Activated CD4-positive, alpha-beta T cell treated with anti-CD3 and anti-CD28 coated beads, Interleukin-2, amount 50 U/mL, for 1 hour (primary cell): ENCODE measurements around the gene CDHR1.
"Not testable (repeated sequence)": the region's sequence is repeated elsewhere in the genome, so short reads cannot be mapped to it uniquely, and the experiment has no call there.

Experiments used
- DNase-seq: peaks from one replicate; pipeline ENCODE4 v3.0.0-alpha.2; 2020

Gene CDHR1

GRCh38 chr10:84175436-84175835 lies 18.9 kb upstream of the CDHR1 start:
- no peak for DNase-seq

- DNase-seq, result no peak
Measured at GRCh38 chr10:84176351-84176750, 18.0 kb upstream of the CDHR1 start.

- no peak for DNase-seq
Measured at GRCh38 chr10:84176836-84177474, 17.4 kb upstream of the CDHR1 start.

- DNase-seq, result no peak
Measured at GRCh38 chr10:84177541-84178141, 16.7 kb upstream of the CDHR1 start.

- DNase-seq, result no peak
Measured at GRCh38 chr10:84178160-84178609, 16.2 kb upstream of the CDHR1 start.

DNA sequence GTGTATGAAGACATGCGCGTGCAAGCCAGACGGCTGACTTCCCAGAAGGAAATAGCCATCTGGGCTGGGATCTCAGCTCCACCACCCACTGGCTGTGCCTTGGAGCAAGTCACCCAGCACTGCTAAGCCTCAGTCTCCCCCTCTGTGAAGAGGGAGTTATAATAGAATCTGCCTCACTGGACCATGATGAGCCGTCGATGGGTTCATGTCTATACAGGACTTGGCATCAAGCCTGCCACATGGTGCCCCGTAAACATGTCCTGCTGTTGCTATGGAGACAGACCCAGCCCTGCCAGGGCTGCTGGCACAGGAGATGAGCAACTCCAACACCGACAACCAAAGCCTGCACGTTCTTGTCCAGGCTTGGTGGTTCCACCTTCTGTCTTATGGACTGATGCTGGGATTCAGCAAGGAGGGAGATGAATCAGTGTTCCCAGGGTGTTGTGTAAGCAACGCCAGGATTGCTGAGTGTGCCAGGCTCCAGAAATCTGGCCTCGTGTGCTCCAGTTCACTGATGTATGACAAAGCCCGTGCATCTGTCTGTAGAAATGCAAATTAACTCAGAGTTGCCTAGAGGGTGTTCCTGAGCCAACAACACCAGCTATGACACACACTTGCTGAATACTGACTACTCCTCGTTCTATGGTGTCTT lies 15.2 kb upstream of the CDHR1 start:
- DNase-seq, result no peak

DNA sequence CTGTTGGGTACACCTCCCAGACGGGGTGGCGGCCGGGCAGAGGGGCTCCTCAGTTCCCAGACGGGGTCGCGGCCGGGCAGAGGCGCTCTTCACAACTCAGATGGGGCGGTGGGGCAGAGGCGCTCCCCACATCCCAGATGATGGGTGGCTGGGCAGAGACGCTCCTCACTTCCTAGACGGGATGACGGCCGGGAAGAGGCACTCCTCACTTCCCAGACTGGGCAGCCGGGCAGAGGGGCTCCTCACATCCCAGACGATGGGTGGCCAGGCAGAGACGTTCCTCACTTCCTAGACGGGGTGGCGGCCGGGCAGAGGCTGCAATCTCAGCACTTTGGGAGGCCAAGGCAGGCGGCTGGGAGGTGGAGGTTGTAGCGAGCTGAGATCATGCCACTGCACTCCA lies 14.0 kb upstream of the CDHR1 start:
- DNase-seq, result not testable (repeated sequence)

GRCh38 chr10:84181631-84182030 lies 12.7 kb upstream of the CDHR1 start:
- DNase-seq, result no peak

GRCh38 chr10:84184517-84184916 lies 9.8 kb upstream of the CDHR1 start:
- no peak for DNase-seq

GRCh38 chr10:84185526-84186175 lies 8.7 kb upstream of the CDHR1 start:
- no peak for DNase-seq

DNA sequence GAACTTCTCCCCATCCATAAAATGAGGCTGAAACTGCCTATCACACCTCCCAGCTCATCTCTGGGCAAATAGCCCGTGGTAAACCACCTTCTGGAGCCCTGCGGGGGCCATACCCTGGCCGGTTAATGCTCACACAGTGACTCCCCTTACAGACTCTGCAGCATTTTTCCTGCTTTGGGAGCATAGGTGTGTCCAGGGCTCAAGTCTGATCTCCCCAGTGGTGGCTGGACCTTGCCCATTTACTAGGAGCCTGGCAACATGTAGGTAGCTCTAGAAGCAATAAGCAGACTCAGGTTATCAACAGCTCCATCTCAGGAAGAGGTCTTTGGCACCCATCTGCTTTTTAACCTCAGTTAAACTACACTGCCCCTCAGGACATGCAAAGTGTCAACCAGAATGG lies 5.5 kb upstream of the CDHR1 start:
- DNase-seq, result no peak

DNA sequence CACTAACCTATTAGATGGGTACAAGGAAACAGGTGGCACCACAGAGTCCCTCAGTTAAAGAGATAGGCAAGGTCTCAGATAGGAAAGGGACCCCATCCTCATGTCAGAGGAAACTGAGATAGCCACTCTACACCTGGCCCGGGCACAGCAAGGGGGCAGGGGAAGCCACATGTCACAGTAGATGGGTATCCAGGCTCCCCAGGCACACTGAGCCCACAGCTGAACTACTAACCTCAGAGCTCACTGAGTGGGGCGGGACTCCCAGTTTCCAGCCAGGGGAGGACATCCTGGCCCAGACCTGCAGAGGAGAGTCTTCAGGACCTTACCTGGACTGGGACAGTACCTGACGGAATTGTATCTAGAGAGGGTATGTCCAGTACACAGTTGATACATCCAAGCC lies 3.7 kb upstream of the CDHR1 start:
- no peak for DNase-seq

GRCh38 chr10:84191106-84191505 lies 3.2 kb upstream of the CDHR1 start:
- DNase-seq, result no peak

- DNase-seq, result no peak
Measured at GRCh38 chr10:84193327-84193726, 1.0 kb upstream of the CDHR1 start.

DNA sequence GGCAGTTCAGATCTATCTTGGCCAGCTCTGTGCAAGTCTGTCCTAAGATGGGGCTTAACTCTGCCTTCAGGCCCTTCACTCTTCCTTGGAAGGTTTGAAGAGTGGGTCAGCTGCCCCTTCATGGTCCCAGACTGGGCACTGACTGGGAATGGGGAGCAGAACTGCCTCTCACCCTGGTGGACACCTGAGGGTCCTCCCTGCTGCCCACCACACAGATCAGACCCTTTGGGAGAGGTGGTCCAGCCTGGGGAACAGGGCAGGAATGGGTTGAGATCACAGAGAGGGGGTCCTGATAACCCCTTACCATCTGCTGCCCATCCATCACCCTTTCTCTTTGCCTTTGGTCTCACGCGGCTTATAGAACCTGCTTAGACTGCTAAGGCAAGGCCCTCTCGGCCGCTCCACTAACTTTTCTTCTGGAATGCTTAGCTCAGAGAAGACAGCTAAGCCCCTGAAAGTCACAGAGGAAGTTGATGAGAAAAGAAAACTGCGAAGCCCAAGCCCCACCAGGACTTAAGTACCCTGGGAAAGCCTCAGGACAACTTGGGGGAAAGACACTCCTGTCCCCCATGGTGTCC lies 402 bp upstream of the CDHR1 start:
- DNase-seq, result no peak

DNA sequence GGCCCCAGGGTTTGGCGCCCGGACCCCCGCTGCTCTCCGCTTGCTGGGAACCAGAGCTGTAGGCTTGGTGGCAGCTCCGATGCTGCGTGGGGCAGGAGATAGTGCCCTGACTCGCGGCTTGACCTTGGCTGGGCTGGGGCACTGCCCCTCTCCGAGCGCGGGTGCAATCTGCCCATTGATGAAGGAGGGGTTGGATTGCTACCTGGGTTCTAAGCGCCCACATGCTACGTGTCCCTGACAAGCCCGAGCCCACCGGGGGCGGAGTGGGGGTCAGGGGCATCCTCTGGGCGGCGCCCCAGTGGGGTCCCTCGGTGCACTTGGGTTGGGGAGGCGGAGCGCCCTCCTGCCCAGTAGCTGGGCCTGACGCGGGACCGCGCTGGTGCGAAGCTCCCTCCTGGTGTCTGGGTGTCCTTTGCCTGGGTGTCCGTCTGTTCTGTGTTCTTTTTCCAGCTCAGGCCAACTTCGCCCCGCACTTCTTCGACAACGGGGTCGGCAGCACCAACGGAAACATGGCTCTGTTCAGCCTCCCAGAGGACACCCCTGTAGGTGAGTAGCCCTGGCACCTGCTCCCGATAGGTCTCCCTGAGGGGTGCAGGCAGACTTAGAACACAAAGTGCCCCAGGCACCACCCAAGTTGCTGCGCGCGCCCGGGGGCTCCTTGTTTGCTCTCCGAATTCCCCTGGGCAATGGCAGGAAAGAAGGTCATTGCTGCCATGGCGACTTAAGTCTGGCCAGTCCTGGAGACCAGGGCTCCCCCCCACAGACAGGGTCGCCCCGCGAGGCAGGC lies 900 bp downstream of the CDHR1 start:
- no peak for DNase-seq

DNA sequence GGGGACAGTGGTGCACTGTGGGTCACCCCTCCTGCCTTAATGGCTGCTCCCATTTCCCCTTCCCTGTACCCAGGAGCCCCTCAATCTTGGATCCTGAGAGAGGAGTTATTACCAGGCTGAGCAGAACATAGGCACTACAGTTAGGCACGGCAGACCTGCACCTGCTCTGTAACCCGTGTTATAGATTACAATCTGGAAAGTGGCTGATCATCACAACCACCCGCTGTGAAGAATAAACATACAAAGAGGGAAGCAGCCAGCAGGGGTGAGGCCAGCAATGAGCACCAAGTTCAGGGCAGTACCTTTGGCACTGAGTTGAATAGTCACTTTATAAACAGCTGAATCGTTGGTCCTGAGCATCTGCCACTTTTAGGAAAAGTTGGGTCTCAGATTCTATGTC lies 1.7 kb downstream of the CDHR1 start:
- DNase-seq, result no peak

DNA sequence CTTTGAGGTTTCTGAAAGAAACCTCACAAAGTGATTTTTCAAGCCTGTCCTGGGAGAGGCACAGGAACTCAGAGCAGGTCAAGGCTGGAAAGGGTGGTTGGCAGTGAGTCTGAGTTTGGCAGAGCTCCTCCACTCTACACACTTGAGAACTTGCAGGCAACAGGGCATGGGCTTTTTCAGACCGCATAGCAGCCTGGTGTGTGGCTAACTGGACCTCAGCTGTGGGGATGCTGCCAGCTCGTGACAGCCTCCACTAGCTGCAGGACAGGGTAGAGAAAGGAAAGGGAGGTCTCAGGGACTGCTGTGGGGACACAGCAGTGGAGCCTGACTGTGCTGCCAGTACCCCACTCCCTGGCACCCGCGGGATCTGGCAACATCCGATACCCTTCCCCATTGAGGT lies 2.6 kb downstream of the CDHR1 start:
- no peak for DNase-seq

DNA sequence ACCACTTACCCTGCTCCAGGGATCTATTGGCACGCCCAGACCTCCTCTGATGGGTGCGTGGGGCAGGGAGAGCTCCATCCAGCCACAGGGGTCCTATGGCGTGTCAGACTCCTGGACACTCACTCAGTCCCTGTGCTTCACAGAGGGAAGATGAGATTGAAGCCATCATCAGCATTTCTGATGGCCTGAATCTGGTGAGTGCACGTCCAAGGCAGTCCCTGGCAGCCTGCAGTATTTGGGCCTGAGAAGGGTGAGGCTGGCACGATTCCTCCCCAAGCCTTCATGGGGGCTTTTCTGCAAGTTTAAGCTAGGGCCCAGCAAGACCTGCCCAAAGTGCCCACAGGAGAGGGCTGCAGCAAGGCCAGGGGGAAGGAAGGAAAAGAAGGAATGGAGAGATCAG lies 3.3 kb downstream of the CDHR1 start:
- no peak for DNase-seq

- no peak for DNase-seq
Measured at GRCh38 chr10:84198206-84198915, 4.0 kb downstream of the CDHR1 start.

- no peak for DNase-seq
Measured at GRCh38 chr10:84200537-84201243, 6.4 kb downstream of the CDHR1 start.

- DNase-seq, result no peak
Measured at GRCh38 chr10:84201244-84201606, 6.9 kb downstream of the CDHR1 start.
